Measurements from ENCODE around the gene AGPAT3.
A peak's percentile ranks its signal among the peaks of the same experiment; 100 is the strongest.

Gene AGPAT3

GRCh38 chr21:43911015-43911934, 46.3 kb downstream of the AGPAT3 start:
- no peaks in the 10 kb centered on the region for H3K27me3 Mint-ChIP-seq
- H3K4me3 Mint-ChIP-seq = no peak overlapping the region
- H3K36me3 Mint-ChIP-seq (ENCODE audit: low read depth) = peaks cover 27% of the 10 kb centered on the region
- no peak overlapping the region for H3K27ac Mint-ChIP-seq
- H3K4me1 Mint-ChIP-seq (ENCODE audit: low read depth) = peaks cover 24% of the 10 kb centered on the region
- peaks cover 5% of the 10 kb centered on the region for H3K9me3 Mint-ChIP-seq

- Mint-ChIP-seq H3K27ac (no peak overlapping the region), H3K4me1 (ENCODE audit: low read depth) (peaks cover 31% of the 10 kb centered on the region), H3K4me3 (no peak overlapping the region), H3K9me3 (peaks cover 5% of the 10 kb centered on the region), H3K27me3 (no peaks in the 10 kb centered on the region), H3K36me3 (ENCODE audit: low read depth) (peaks cover 21% of the 10 kb centered on the region)
These were observed 47.0 kb downstream of the AGPAT3 start for GRCh38 chr21:43911935-43912487.

GRCh38 chr21:43912500-43912899, 47.5 kb downstream of the AGPAT3 start:
- H3K36me3 Mint-ChIP-seq (ENCODE audit: low read depth) = peaks cover 19% of the 10 kb centered on the region
- peaks cover 5% of the 10 kb centered on the region for H3K9me3 Mint-ChIP-seq
- H3K4me1 Mint-ChIP-seq (ENCODE audit: low read depth) = peaks cover 35% of the 10 kb centered on the region
- H3K27me3 Mint-ChIP-seq = no peaks in the 10 kb centered on the region
- no peak overlapping the region for H3K4me3 Mint-ChIP-seq
- H3K27ac Mint-ChIP-seq = no peak overlapping the region

GRCh38 chr21:43912910-43913309, 47.9 kb downstream of the AGPAT3 start:
- peaks cover 5% of the 10 kb centered on the region for H3K9me3 Mint-ChIP-seq
- no peaks in the 10 kb centered on the region for H3K27me3 Mint-ChIP-seq
- peaks cover 19% of the 10 kb centered on the region for H3K36me3 Mint-ChIP-seq (ENCODE audit: low read depth)
- H3K27ac Mint-ChIP-seq = no peak overlapping the region
- H3K4me1 Mint-ChIP-seq (ENCODE audit: low read depth) = peaks cover 37% of the 10 kb centered on the region
- H3K4me3 Mint-ChIP-seq = no peak overlapping the region

GRCh38 chr21:43913928-43914327, 48.9 kb downstream of the AGPAT3 start:
- peaks cover 5% of the 10 kb centered on the region for H3K9me3 Mint-ChIP-seq
- peaks cover 47% of the 10 kb centered on the region for H3K4me1 Mint-ChIP-seq (ENCODE audit: low read depth)
- H3K36me3 Mint-ChIP-seq (ENCODE audit: low read depth) = peaks cover 25% of the 10 kb centered on the region
- peak overlapping the region; percentile 15 for H3K27ac Mint-ChIP-seq
- H3K27me3 Mint-ChIP-seq = no peaks in the 10 kb centered on the region
- H3K4me3 Mint-ChIP-seq = no peak overlapping the region

GRCh38 chr21:43916076-43916475, 51.1 kb downstream of the AGPAT3 start:
- H3K27me3 Mint-ChIP-seq = no peaks in the 10 kb centered on the region
- H3K4me1 Mint-ChIP-seq (ENCODE audit: low read depth) = peaks cover 60% of the 10 kb centered on the region
- H3K9me3 Mint-ChIP-seq = peaks cover 5% of the 10 kb centered on the region
- peak overlapping the region; percentile 22 for H3K27ac Mint-ChIP-seq
- peak overlapping the region; percentile 7 for H3K4me3 Mint-ChIP-seq
- peaks cover 30% of the 10 kb centered on the region for H3K36me3 Mint-ChIP-seq (ENCODE audit: low read depth)

- Mint-ChIP-seq H3K36me3 (ENCODE audit: low read depth) (peaks cover 27% of the 10 kb centered on the region), H3K27ac (peak overlapping the region; percentile 72), H3K4me3 (peak overlapping the region; percentile 80), H3K9me3 (peaks cover 5% of the 10 kb centered on the region), H3K27me3 (no peaks in the 10 kb centered on the region), H3K4me1 (ENCODE audit: low read depth) (peaks cover 69% of the 10 kb centered on the region)
These were observed 51.9 kb downstream of the AGPAT3 start for GRCh38 chr21:43916691-43917514.

GRCh38 chr21:43917515-43918384, 52.7 kb downstream of the AGPAT3 start:
- no peaks in the 10 kb centered on the region for H3K27me3 Mint-ChIP-seq

GRCh38 chr21:43918385-43918947, 53.4 kb downstream of the AGPAT3 start:
- Mint-ChIP-seq H3K4me1 (ENCODE audit: low read depth) (peaks cover 82% of the 10 kb centered on the region), H3K27me3 (no peaks in the 10 kb centered on the region), H3K4me3 (peak overlapping the region; percentile 80), H3K27ac (peak overlapping the region; percentile 78), H3K36me3 (ENCODE audit: low read depth) (peaks cover 22% of the 10 kb centered on the region), H3K9me3 (no peaks in the 10 kb centered on the region)

More at GRCh38 chr21:43917515-43918384, 52.7 kb downstream of the AGPAT3 start:
- Mint-ChIP-seq H3K4me3 (peak overlapping the region; percentile 80), H3K9me3 (peaks cover under 1% of the 10 kb centered on the region), H3K4me1 (ENCODE audit: low read depth) (peaks cover 77% of the 10 kb centered on the region), H3K36me3 (ENCODE audit: low read depth) (peaks cover 23% of the 10 kb centered on the region), H3K27ac (peak overlapping the region; percentile 78)

- Mint-ChIP-seq H3K27me3 (no peaks in the 10 kb centered on the region), H3K27ac (no peak overlapping the region), H3K9me3 (no peaks in the 10 kb centered on the region), H3K4me3 (peak overlapping the region; percentile 34), H3K36me3 (ENCODE audit: low read depth) (peaks cover 25% of the 10 kb centered on the region), H3K4me1 (ENCODE audit: low read depth) (peaks cover 77% of the 10 kb centered on the region)
These were observed 54.3 kb downstream of the AGPAT3 start for GRCh38 chr21:43919283-43919682.

- H3K27ac Mint-ChIP-seq = peak overlapping the region; percentile 10
- H3K4me1 Mint-ChIP-seq (ENCODE audit: low read depth) = peaks cover 78% of the 10 kb centered on the region
- no peak overlapping the region for H3K4me3 Mint-ChIP-seq
- no peaks in the 10 kb centered on the region for H3K27me3 Mint-ChIP-seq
- no peaks in the 10 kb centered on the region for H3K9me3 Mint-ChIP-seq
- H3K36me3 Mint-ChIP-seq (ENCODE audit: low read depth) = peaks cover 25% of the 10 kb centered on the region
These were observed 55.1 kb downstream of the AGPAT3 start for GRCh38 chr21:43919871-43920801.

- no peaks in the 10 kb centered on the region for H3K9me3 Mint-ChIP-seq
- H3K27ac Mint-ChIP-seq = peak overlapping the region; percentile 98
- peaks cover 75% of the 10 kb centered on the region for H3K4me1 Mint-ChIP-seq (ENCODE audit: low read depth)
- peak overlapping the region; percentile 25 for H3K4me3 Mint-ChIP-seq
- no peaks in the 10 kb centered on the region for H3K27me3 Mint-ChIP-seq
- H3K36me3 Mint-ChIP-seq (ENCODE audit: low read depth) = peaks cover 25% of the 10 kb centered on the region
These were observed 56.6 kb downstream of the AGPAT3 start for GRCh38 chr21:43921571-43921978.

Measured in stimulated activated naive CD8-positive, alpha-beta T cell treated with anti-CD3 and anti-CD28 coated beads, Interleukin-15, Interleukin-2, amounts not matched to agents 100 ng/mL and 50 ng/mL, for 24 hours (primary cell).